H1 (cell line): ENCODE measurements around the gene ATP6V1G1. TPM values are rescaled to one million over a fixed set of nuclear protein-coding genes. Genes with fewer than 3 reads are reported as not detected.

Source experiments
- CHD7 ChIP-seq: fragments of 300-600 bp; sonication (generic); IDR thresholded peaks from 2 replicates; pipeline ENCODE4 v1.7.1; 2012; ENCODE audit warnings: low read length, moderate library complexity, mild to moderate bottlenecking, inconsistent platforms; ENCODE audit not compliant: insufficient replicate concordance
- SUZ12 ChIP-seq: fragments of 200-600 bp; sonication (generic); IDR thresholded peaks from 2 replicates; pipeline ENCODE4 v1.6.1; 2012; ENCODE audit warnings: mild to moderate bottlenecking, inconsistent platforms, low read length, moderate library complexity, mixed read lengths
- polyA plus RNA-seq, 7 experiments: library from polyadenylated mRNA; depleted of rRNA in 3 of 7; stranded (reverse) in 5 of 7; unstranded in 2 of 7; fragments of >200 nt in 5 of 7; fragments of 200-250 nt in 2 of 7; gene quantifications; 1 replicate in 5 of 7; 2 replicates in 1 of 7; 4 replicates in 1 of 7; pipeline versions ENCODE4 v1.2.1 to v1.2.3, GENCODE V29; 2011 to 2013; ENCODE audit warnings: missing spikeins in 2 of 7, mixed read lengths in 2 of 7
- total RNA-seq: library from RNA; stranded (reverse); fragmentation: NEBNext Ultra II Directional; extraction: Animal tissue kit (Norgen Biotek cat#: 25700); gene quantifications from 2 replicates; pipeline ENCODE4 v1.2.1, GENCODE V29; 2021

ATP6V1G1 gene
- total and polyA plus RNA-seq, 2 of the 8 experiments (the other 6 are each of a cell fraction or from before 2014, with no cell fraction given) = 112 to 124 TPM

- TF ChIP-seq CHD7 (no peak), SUZ12 (no peak)
These were observed 34.4 kb upstream of the ATP6V1G1 start (continued) for GRCh38 chr9:114553202-114553601.
